ENCODE results near the gene NECTIN2. TPM values are rescaled to one million over a fixed set of nuclear protein-coding genes. Genes with fewer than 3 reads are reported as not detected.
A peak's percentile ranks its signal among the peaks of the same experiment; 100 is the strongest.
"Not testable (repeated sequence)": the region's sequence is repeated elsewhere in the genome, so short reads cannot be mapped to it uniquely, and the experiment has no call there.

The NECTIN2 gene
- total and polyA plus RNA-seq, 2 donors, result 11.2 to 19.5 TPM

GRCh38 chr19:44884566-44884965, 38.5 kb downstream of the NECTIN2 start:
- Histone ChIP-seq H3K9me3 (ENCODE audit: control insufficient read depth in 2 of 2, insufficient read depth in 1 of 2, low read length in 1 of 2) (no peaks in the 10 kb centered on the region), H3K27ac (ENCODE audit: low read depth in 1 of 2, low read length in 1 of 2) (no peak overlapping the region), H3K4me3 (ENCODE audit: low read length in 2 of 2) (no peak overlapping the region), H3K4me1 (ENCODE audit: control insufficient read depth in 2 of 2, insufficient read depth in 2 of 2, low read length in 2 of 2) (peaks cover 0 to under 1% of the 10 kb centered on the region in 2 donors), H3K36me3 (ENCODE audit: control insufficient read depth in 2 of 2, insufficient read depth in 2 of 2, low read length in 1 of 2) (no peaks in the 10 kb centered on the region), H3K27me3 (ENCODE audit: control insufficient read depth in 2 of 2, insufficient read depth in 1 of 2, low read length in 1 of 2) (no peaks in the 10 kb centered on the region)
- WGBS, result 95% methylated on average over 4 of the region's 4 CpGs
- no peak for DNase-seq (ENCODE audit: low read depth in 6 of 9, low spot score in 9 of 9)

DNA sequence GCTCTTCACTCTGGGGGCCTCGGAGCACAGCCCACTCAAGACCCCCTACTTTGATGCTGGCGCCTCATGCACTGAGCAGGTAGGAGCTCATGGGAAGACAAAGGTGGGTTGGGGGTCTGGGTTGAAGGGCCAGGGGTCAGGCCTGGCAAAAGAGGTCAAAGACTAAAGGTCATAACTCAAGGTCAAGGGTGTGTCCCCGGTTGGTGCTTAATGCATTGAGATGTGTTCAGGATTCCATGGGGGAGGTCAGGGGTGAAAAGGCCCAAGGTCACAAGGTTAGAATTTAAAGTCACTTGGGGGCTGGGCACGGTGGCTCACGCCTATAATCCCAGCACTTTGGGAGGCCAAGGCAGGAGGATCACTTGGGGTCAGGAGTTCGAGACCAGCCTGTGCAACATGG, 40.0 kb downstream of the NECTIN2 start:
- DNase-seq (ENCODE audit: low read depth in 6 of 9, low spot score in 9 of 9), result no peak
- WGBS, result 96% methylated on average over 6 of the region's 6 CpGs
- Histone ChIP-seq H3K4me3 (ENCODE audit: low read length in 2 of 2) (no peak overlapping the region), H3K36me3 (ENCODE audit: control insufficient read depth in 2 of 2, insufficient read depth in 2 of 2, low read length in 1 of 2) (no peaks in the 10 kb centered on the region), H3K9me3 (ENCODE audit: control insufficient read depth in 2 of 2, insufficient read depth in 1 of 2, low read length in 1 of 2) (no peaks in the 10 kb centered on the region), H3K27me3 (ENCODE audit: control insufficient read depth in 2 of 2, insufficient read depth in 1 of 2, low read length in 1 of 2) (no peaks in the 10 kb centered on the region), H3K4me1 (ENCODE audit: control insufficient read depth in 2 of 2, insufficient read depth in 2 of 2, low read length in 2 of 2) (peaks cover 6 to 7% of the 10 kb centered on the region in 2 donors), H3K27ac (ENCODE audit: low read depth in 1 of 2, low read length in 1 of 2) (no peak overlapping the region)

DNA sequence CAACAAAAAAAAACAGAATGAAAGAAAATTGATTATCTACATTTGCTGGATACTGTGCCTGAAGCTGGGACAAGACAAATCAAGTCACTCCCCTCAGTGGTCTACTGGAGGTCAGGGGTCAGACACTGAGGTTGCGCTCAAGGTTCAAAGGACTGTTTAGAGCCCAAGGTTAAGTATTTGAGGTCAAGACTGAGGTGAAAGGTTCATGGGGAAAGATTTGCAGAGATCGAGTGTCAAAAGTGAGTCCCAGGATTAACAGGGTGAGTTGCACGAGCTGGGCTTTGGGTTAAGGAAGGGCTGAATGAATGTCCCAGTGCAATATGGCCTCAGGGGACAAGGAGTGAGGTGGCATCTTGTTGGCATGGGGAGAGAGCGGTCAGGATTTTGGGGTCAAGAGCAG, 41.6 kb downstream of the NECTIN2 start:
- WGBS, result 96% methylated on average over 4 of the region's 4 CpGs
- Histone ChIP-seq H3K27me3 (ENCODE audit: control insufficient read depth in 2 of 2, insufficient read depth in 1 of 2, low read length in 1 of 2) (no peaks in the 10 kb centered on the region), H3K36me3 (ENCODE audit: control insufficient read depth in 2 of 2, insufficient read depth in 2 of 2, low read length in 1 of 2) (peaks cover 0 to 2% of the 10 kb centered on the region in 2 donors), H3K4me1 (ENCODE audit: control insufficient read depth in 2 of 2, insufficient read depth in 2 of 2, low read length in 2 of 2) (peaks cover 13 to 16% of the 10 kb centered on the region in 2 donors), H3K9me3 (ENCODE audit: control insufficient read depth in 2 of 2, insufficient read depth in 1 of 2, low read length in 1 of 2) (no peaks in the 10 kb centered on the region), H3K27ac (ENCODE audit: low read depth in 1 of 2, low read length in 1 of 2) (no peak overlapping the region), H3K4me3 (ENCODE audit: low read length in 2 of 2) (no peak overlapping the region)
- no peak for DNase-seq (ENCODE audit: low read depth in 6 of 9, low spot score in 9 of 9)

DNA sequence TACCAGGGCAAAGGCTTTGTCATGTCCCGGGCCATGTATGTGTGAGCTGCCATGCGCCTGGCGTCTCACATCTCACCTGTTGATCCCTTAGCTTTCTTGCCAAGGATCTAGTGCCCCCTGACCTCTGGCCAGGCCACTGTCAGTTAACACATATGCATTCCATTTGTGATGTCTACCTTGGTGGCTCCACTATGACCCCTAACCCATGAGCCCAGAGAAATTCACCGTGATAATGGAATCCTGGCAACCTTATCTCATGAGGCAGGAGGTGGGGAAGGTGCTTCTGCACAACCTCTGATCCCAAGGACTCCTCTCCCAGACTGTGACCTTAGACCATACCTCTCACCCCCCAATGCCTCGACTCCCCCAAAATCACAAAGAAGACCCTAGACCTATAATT, 42.2 kb downstream of the NECTIN2 start:
- H3K36me3 ChIP-seq (ENCODE audit: control insufficient read depth in 2 of 2, insufficient read depth in 2 of 2, low read length in 1 of 2); H3K9me3 ChIP-seq (ENCODE audit: control insufficient read depth in 2 of 2, insufficient read depth in 1 of 2, low read length in 1 of 2); H3K4me3 ChIP-seq (ENCODE audit: low read length in 2 of 2); H3K27ac ChIP-seq (ENCODE audit: low read depth in 1 of 2, low read length in 1 of 2); DNase-seq (ENCODE audit: low read depth in 6 of 9, low spot score in 9 of 9); H3K27me3 ChIP-seq (ENCODE audit: control insufficient read depth in 2 of 2, insufficient read depth in 1 of 2, low read length in 1 of 2): not testable (repeated sequence)
- peaks cover 13 to 16% of the 10 kb centered on the region in 2 donors for H3K4me1 ChIP-seq (ENCODE audit: control insufficient read depth in 2 of 2, insufficient read depth in 2 of 2, low read length in 2 of 2)
- WGBS, result 98% methylated on average over 5 of the region's 5 CpGs

DNA sequence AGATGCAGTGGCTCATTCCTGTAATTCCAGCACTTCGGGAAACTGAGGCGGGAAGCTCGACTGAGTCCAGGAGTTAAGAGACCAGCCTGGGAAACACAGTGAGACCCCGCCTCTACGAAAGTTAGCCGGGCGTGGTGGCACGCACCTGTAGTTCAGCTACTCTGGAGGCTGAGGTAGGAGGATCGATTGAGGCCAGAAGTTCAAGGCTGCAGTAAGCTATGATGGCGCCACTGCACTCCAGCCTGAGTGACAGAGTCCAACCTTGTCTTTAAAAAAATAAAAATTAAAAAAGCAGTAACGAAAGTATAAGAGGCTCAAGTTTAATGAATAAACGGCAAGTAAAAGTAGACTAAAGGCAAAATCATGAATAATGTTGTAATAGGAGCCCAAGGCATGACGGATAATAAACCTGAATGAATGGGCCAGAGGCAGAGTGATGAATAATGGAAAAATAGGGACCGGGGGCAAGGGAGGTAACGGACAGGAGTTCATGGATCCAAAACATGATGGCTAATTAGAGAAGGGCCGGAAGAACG, 43.8 kb downstream of the NECTIN2 start:
- H3K36me3 ChIP-seq (ENCODE audit: control insufficient read depth in 2 of 2, insufficient read depth in 2 of 2, low read length in 1 of 2), result peaks cover 13 to 21% of the 10 kb centered on the region in 2 donors
- H3K4me3 ChIP-seq (ENCODE audit: low read length in 2 of 2), result peak overlapping the region; percentile 53 to 65
- H3K27me3 ChIP-seq (ENCODE audit: control insufficient read depth in 2 of 2, insufficient read depth in 1 of 2, low read length in 1 of 2), result no peaks in the 10 kb centered on the region
- WGBS, result 63% methylated on average over 17 of the region's 17 CpGs
- peak overlapping the region; percentile 36 to 93 for H3K27ac ChIP-seq (ENCODE audit: low read depth in 1 of 2, low read length in 1 of 2)
- H3K9me3 ChIP-seq (ENCODE audit: control insufficient read depth in 2 of 2, insufficient read depth in 1 of 2, low read length in 1 of 2), result no peaks in the 10 kb centered on the region
- peaks cover 13 to 16% of the 10 kb centered on the region in 2 donors for H3K4me1 ChIP-seq (ENCODE audit: control insufficient read depth in 2 of 2, insufficient read depth in 2 of 2, low read length in 2 of 2)
- no peak for DNase-seq (ENCODE audit: low read depth in 6 of 9, low spot score in 9 of 9)

GRCh38 chr19:44890366-44891015, 44.4 kb downstream of the NECTIN2 start:
- DNase-seq (ENCODE audit: low read depth in 6 of 9, low spot score in 9 of 9), result peak; percentile 99 to 100 (median 100)
- peaks cover 17 to 25% of the 10 kb centered on the region in 2 donors for H3K36me3 ChIP-seq (ENCODE audit: control insufficient read depth in 2 of 2, insufficient read depth in 2 of 2, low read length in 1 of 2)
- WGBS, result under 1% methylated on average over 40 of the region's 40 CpGs

GRCh38 chr19:44891016-44891882, 45.2 kb downstream of the NECTIN2 start, which contains the start of gene TOMM40:
Gene TOMM40, plus strand, starts transcription at chr19:44891254. Its CDS starts 162 bp downstream, at chr19:44891416.
- Histone ChIP-seq H3K4me3 (ENCODE audit: low read length in 2 of 2) (peak within 1 kb of the TSS; percentile 53 to 67), H3K9me3 (ENCODE audit: control insufficient read depth in 2 of 2, insufficient read depth in 1 of 2, low read length in 1 of 2) (no peaks in the 10 kb centered on the region), H3K27me3 (ENCODE audit: control insufficient read depth in 2 of 2, insufficient read depth in 1 of 2, low read length in 1 of 2) (no peaks in the 10 kb centered on the region), H3K36me3 (ENCODE audit: control insufficient read depth in 2 of 2, insufficient read depth in 2 of 2, low read length in 1 of 2) (peaks cover 24 to 32% of the 10 kb centered on the region in 2 donors), H3K27ac (ENCODE audit: low read depth in 1 of 2, low read length in 1 of 2) (peak within 1 kb of the TSS; percentile 93 to 98), H3K4me1 (ENCODE audit: control insufficient read depth in 2 of 2, insufficient read depth in 2 of 2, low read length in 2 of 2) (peaks cover 13 to 16% of the 10 kb centered on the region in 2 donors)
- under 1% methylated on average over 81 of the region's 81 CpGs for WGBS
- peak in 1 of 9 donors; percentile 25 for DNase-seq (ENCODE audit: low read depth in 6 of 9, low spot score in 9 of 9)

More at GRCh38 chr19:44890366-44891015, 44.4 kb downstream of the NECTIN2 start:
- no peaks in the 10 kb centered on the region for H3K9me3 ChIP-seq (ENCODE audit: control insufficient read depth in 2 of 2, insufficient read depth in 1 of 2, low read length in 1 of 2)
- H3K27me3 ChIP-seq (ENCODE audit: control insufficient read depth in 2 of 2, insufficient read depth in 1 of 2, low read length in 1 of 2), result no peaks in the 10 kb centered on the region
- H3K27ac ChIP-seq (ENCODE audit: low read depth in 1 of 2, low read length in 1 of 2), result peak overlapping the region; percentile 93 to 98
- H3K4me1 ChIP-seq (ENCODE audit: control insufficient read depth in 2 of 2, insufficient read depth in 2 of 2, low read length in 2 of 2), result peaks cover 13 to 16% of the 10 kb centered on the region in 2 donors
- peak overlapping the region; percentile 53 to 65 for H3K4me3 ChIP-seq (ENCODE audit: low read length in 2 of 2)

DNA sequence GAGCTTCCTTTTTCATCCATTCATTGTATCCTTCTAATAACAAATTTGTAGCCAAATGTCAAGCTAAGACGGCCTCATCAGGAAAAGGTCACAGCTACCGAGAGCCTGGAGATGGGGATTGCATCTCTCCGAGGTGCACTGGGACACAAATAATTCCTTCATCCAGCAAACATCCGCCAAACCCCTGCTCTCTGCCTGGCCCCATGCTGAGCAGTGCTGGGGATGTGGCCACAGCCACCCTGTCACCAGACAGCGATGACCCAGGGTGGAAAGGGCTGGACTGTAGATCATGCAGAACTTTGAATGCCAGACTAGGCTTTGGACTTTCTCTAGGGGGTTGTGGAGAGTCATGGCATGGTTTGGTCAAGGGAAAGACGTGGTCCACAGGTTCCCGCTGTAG, 46.8 kb downstream of the NECTIN2 start:
- no peaks in the 10 kb centered on the region for H3K27me3 ChIP-seq (ENCODE audit: control insufficient read depth in 2 of 2, insufficient read depth in 1 of 2, low read length in 1 of 2)
- H3K27ac ChIP-seq (ENCODE audit: low read depth in 1 of 2, low read length in 1 of 2), result no peak overlapping the region
- H3K4me1 ChIP-seq (ENCODE audit: control insufficient read depth in 2 of 2, insufficient read depth in 2 of 2, low read length in 2 of 2), result peaks cover 13 to 16% of the 10 kb centered on the region in 2 donors
- no peak overlapping the region for H3K4me3 ChIP-seq (ENCODE audit: low read length in 2 of 2)
- H3K9me3 ChIP-seq (ENCODE audit: control insufficient read depth in 2 of 2, insufficient read depth in 1 of 2, low read length in 1 of 2), result no peaks in the 10 kb centered on the region
- DNase-seq (ENCODE audit: low read depth in 6 of 9, low spot score in 9 of 9), result no peak
- 98% methylated on average over 7 of the region's 7 CpGs for WGBS
- peaks cover 36 to 48% of the 10 kb centered on the region in 2 donors for H3K36me3 ChIP-seq (ENCODE audit: control insufficient read depth in 2 of 2, insufficient read depth in 2 of 2, low read length in 1 of 2)
